AG04450 (cell line): ENCODE measurements around the gene TEX261. TPM values are rescaled to one million over a fixed set of nuclear protein-coding genes. Genes with fewer than 3 reads are reported as not detected.

ENCODE experiments used
- CTCF ChIA-PET: fragments of 300-600, 350-600 bp; formaldehyde crosslinking; extraction: SDS; loops from one replicate; lab custom pipeline; 2022; ENCODE audit warnings: antibody characterized with exemption, inconsistent platforms; lab: Charles Lee
- POLR2A ChIA-PET: fragments of 350-600 bp; formaldehyde crosslinking; extraction: SDS; loops from one replicate; lab custom pipeline; 2021; ENCODE audit warnings: antibody characterized with exemption, inconsistent platforms; lab: Yijun Ruan, JAX
- DNase-seq: peaks from one replicate; pipeline ENCODE4 v3.0.0-alpha.2; 2011; ENCODE audit warnings: low read depth, low spot score
- H3K27ac ChIP-seq: one replicate; pipeline ENCODE4 v1.5.1; 2012; ENCODE audit warnings: low read depth, low read length, control low read depth
- H3K27me3 ChIP-seq: one replicate; pipeline ENCODE4 v1.6.0; 2012; ENCODE audit warnings: low read length; ENCODE audit not compliant: control insufficient read depth, insufficient read depth
- H3K4me3 ChIP-seq: 2 replicates; pipeline ENCODE4 v1.5.1; 2011; ENCODE audit warnings: mild to moderate bottlenecking, low read depth, low read length, control low read depth
- H3K9me3 ChIP-seq: 2 replicates; pipeline ENCODE4 v1.5.1; 2012; ENCODE audit warnings: low read length; ENCODE audit not compliant: control insufficient read depth, insufficient read depth
- polyA plus RNA-seq: library from polyadenylated mRNA; depleted of rRNA; stranded (reverse); fragments of >200 nt; gene quantifications from 2 replicates; pipeline ENCODE4 v1.2.3, GENCODE V29; 2011
- TF ChIP-seq, protein P1 (sequence below): IDR thresholded peaks from 2 replicates; pipeline ENCODE4 v1.5.1; 2011; ENCODE audit warnings: low read depth, low read length, control low read depth, inconsistent platforms

TEX261 gene
- polyA plus RNA-seq, 1 experiment = 106 TPM

DNA sequence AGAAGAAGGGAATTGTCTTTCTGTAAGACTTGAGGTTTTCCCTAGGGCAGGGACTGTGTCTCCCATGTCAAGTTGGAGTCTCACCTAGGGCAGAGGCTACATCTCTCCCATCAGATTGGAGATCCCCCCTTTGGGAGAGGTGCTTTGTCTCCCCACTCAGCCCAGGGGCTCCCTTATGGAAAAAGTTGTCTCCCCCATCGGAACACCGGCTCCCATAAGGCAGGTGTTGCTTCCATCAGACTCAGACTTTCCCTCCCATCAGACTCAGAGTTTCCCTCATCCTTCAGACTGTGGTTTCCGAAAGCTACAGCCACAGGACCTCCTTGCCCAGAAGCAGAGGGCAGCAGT is 10.5 kb downstream of the TEX261 start:
- H3K4me3 ChIP-seq = no peak overlapping the region
- H3K27me3 ChIP-seq = no peaks in the 10 kb centered on the region
- ChIA-PET POLR2A (interaction anchor here (1.6 kb wide), 1 partner anchor 10 kb away, joined by 3 read pairs; the partner anchor contains the start of gene TEX261), CTCF (interaction anchor here (0.6 to 3.1 kb wide), 9 partner anchors 10 to 142 kb away, joined by 3 to 19 read pairs (median 4); partner anchors contain the start of gene NAGK)
- H3K27ac ChIP-seq = no peak overlapping the region
- TF ChIP-seq, protein P1, sequence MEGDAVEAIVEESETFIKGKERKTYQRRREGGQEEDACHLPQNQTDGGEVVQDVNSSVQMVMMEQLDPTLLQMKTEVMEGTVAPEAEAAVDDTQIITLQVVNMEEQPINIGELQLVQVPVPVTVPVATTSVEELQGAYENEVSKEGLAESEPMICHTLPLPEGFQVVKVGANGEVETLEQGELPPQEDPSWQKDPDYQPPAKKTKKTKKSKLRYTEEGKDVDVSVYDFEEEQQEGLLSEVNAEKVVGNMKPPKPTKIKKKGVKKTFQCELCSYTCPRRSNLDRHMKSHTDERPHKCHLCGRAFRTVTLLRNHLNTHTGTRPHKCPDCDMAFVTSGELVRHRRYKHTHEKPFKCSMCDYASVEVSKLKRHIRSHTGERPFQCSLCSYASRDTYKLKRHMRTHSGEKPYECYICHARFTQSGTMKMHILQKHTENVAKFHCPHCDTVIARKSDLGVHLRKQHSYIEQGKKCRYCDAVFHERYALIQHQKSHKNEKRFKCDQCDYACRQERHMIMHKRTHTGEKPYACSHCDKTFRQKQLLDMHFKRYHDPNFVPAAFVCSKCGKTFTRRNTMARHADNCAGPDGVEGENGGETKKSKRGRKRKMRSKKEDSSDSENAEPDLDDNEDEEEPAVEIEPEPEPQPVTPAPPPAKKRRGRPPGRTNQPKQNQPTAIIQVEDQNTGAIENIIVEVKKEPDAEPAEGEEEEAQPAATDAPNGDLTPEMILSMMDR = no peak
- DNase-seq = no peak
- no peaks in the 10 kb centered on the region for H3K9me3 ChIP-seq

DNA sequence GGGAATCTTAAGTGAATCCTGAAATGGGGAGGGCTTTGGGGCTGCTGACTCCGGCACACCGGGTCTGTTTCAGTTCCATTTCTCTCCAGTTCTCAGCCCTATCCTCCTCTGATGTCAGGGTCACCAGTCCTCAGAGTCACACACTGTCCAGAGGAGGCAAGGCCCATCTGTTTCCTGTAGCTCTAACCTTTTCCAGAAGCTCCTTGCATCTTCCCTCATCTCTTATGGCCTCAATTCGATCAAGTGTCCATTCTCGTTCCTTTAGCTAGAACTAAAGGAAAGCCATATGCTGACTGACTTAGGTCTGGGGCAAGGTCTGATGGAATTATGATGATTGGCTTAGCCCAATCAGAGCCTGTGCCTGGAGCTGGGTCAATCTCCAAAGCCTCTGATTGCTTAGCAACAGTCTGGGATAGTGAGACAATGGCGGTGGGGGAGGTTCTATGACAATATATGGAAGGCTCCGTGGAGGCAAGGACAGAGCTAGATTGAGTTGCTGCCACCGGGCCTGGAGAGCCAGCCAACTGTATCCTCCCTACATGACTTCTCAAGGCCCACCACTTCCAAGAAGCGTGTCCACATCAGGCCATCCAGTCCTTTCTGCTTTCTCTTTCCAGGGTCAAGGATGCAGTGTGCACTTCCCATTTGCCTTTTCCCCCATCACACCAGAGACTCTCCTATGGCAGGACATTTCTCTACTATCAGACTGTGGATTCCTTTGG is 11.0 kb downstream of the TEX261 start:
- no peaks in the 10 kb centered on the region for H3K9me3 ChIP-seq
- TF ChIP-seq, protein P1 = no peak
- CTCF ChIA-PET = interaction anchor here (1.0 to 3.1 kb wide), 6 partner anchors 11 to 128 kb away, joined by 3 to 19 read pairs (median 4); partner anchors contain the start of gene NAGK
- H3K4me3 ChIP-seq = no peak overlapping the region
- H3K27ac ChIP-seq = no peak overlapping the region
- H3K27me3 ChIP-seq = no peaks in the 10 kb centered on the region
- DNase-seq = no peak
- POLR2A ChIA-PET = interaction anchor here (0.6 to 1.6 kb wide), 2 partner anchors 10 to 18 kb away, joined by 3 to 11 read pairs; partner anchors contain the start of gene TEX261

DNA sequence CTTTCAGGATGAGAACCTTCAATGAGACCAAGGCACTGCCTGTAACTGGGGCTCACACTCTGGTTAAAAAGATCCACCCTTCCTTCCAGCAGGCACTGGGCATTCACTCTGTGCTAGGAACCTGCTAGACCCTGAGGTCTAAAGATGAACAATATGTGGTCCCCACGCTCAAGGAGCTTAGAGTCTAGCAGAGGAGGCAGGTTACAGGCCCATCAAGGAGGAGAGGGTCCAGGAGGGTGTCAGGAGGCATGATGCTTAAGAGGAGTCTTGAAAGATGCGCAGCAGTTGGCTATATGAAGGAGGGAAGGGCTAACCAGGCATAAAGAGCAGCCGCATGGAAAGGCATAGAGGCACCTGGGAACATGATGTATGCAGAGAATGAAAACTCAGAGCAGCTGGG is 11.7 kb downstream of the TEX261 start:
- Histone ChIP-seq H3K9me3 (no peaks in the 10 kb centered on the region), H3K27me3 (no peaks in the 10 kb centered on the region), H3K27ac (no peak overlapping the region), H3K4me3 (no peak overlapping the region)
- no peak for DNase-seq
- ChIA-PET POLR2A (interaction anchor here (0.6 kb wide), 1 partner anchor 17 kb away, joined by 11 read pairs; no protein-coding TSS in a partner anchor), CTCF (interaction anchor here (1.2 to 1.4 kb wide), 2 partner anchors 17 to 35 kb away, joined by 3 to 4 read pairs; no protein-coding TSS in a partner anchor)
- TF ChIP-seq, protein P1 = no peak

DNA sequence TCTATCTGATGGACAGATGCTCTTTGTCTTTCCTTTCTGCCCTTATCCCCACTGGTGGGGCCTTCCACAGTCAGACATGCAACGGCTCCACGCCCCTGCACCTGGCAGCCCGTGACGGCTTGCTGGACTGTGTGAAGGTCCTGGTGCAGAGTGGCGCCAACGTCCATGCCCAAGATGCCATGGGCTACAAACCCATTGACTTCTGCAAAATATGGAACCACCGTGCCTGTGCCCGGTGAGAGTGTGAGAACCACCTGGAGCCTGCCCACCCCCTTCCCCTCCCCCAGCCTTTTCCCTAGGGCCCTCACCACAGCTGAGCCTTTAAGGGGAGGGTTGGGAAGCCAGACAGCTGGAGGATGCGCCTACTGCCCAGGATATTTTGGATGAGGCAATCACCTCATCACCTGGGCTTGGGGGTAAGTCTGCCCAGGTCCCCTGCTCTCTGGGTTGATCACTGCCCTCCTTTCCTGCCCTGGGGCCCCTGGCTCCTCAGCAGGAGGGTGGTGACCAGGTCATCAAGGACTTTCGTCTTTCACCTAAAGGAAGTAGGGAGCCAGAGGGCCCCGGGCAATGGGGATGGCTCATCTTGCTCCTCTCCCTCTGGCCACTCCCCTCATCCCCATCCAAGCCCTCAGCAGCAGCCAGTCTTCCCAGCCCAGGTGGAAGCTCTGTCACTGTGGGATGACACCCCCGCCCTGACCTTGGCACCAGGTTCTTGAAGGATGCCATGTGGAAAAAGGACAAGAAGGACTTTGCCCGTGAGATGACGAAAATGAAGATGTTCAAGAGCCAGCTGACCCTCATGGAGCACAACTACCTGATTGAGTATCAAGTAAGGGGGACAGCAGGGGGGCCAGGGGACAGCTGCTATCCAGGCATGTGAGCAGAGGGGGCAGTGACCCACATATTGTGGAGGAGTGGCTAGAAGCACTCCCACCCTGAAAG is 12.5 kb downstream of the TEX261 start:
- TF ChIP-seq, protein P1 = no peak
- H3K4me3 ChIP-seq = no peak overlapping the region
- no peak for DNase-seq
- H3K27me3 ChIP-seq = no peaks in the 10 kb centered on the region
- no peak overlapping the region for H3K27ac ChIP-seq
- CTCF ChIA-PET = interaction anchor here (1.2 to 1.6 kb wide), 3 partner anchors 17 to 34 kb away, joined by 3 to 4 read pairs (median 4); no protein-coding TSS in a partner anchor
- H3K9me3 ChIP-seq = no peaks in the 10 kb centered on the region
- POLR2A ChIA-PET = no interaction called here
